AG09319 (cell line): ENCODE results near the gene ASB6.

ENCODE experiments used
- DNase-seq: peaks from one replicate; pipeline ENCODE4 v3.0.0-alpha.2; 2010; ENCODE audit warnings: low read depth; ENCODE audit errors: extremely low read depth
- TF ChIP-seq, protein P1 (sequence below): IDR thresholded peaks from 2 replicates; pipeline ENCODE4 v1.5.1; 2011; ENCODE audit warnings: low read depth, mild to moderate bottlenecking, inconsistent platforms, low read length, moderate library complexity

ASB6 gene

GRCh38 chr9:129606161-129607026 is 35.6 kb downstream of the ASB6 start:
- DNase-seq, result no peak
- TF ChIP-seq, protein P1, sequence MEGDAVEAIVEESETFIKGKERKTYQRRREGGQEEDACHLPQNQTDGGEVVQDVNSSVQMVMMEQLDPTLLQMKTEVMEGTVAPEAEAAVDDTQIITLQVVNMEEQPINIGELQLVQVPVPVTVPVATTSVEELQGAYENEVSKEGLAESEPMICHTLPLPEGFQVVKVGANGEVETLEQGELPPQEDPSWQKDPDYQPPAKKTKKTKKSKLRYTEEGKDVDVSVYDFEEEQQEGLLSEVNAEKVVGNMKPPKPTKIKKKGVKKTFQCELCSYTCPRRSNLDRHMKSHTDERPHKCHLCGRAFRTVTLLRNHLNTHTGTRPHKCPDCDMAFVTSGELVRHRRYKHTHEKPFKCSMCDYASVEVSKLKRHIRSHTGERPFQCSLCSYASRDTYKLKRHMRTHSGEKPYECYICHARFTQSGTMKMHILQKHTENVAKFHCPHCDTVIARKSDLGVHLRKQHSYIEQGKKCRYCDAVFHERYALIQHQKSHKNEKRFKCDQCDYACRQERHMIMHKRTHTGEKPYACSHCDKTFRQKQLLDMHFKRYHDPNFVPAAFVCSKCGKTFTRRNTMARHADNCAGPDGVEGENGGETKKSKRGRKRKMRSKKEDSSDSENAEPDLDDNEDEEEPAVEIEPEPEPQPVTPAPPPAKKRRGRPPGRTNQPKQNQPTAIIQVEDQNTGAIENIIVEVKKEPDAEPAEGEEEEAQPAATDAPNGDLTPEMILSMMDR, result no peak

DNA sequence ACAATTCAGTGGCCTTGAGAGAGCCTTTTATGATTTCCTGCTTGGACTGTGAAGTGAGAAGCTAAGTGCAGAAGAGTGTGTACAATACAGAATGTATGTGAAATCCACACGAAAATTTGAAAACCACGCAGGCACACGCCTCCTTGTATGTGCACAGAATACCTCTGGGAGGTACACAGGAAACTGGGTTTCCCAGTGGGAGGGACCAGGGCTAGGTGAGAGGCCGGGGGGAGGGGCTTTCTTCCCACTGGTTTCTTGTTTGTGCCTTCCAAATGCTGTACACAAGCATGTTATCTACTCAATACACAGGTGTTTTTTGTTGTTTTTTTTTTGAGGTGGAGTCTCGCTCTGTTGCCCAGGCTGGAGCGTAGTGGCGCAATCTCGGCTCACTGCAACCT is 37.2 kb downstream of the ASB6 start:
- no peak for DNase-seq
- TF ChIP-seq, protein P1, result no peak

DNA sequence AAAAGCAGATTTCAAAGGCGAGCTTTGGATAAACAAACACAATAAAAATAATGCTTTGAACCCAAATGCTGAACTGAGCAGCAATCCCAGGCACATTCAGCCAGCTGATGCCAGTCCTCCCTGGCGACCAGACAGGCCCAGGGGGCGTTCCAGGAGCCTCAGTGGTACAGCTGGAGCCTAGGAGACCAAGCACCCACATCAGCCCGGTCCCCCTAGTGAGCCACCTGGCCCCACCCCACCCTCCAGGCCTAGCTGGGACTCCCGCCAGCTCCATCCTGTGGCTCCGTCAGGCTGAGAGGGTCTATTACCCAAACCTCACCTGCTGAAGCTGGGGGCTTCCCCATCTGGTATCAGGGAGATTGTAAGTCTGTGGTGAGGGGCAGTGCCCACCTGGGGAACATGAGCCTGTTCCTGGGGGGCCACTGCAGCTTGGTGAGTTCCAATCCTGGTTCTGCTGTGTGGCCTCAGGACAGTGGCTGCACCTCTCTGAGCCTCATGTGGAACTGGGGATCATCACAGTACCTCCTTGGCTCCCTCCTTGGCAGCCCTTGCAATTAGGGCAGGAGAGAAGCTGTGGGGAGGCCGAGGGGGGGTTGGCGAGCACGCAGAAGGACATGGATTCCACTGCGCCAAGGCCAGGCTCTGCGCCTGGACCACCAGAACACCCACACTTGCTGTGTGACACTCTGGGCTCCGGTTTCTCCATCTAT is 37.7 kb downstream of the ASB6 start:
- TF ChIP-seq, protein P1, result no peak
- DNase-seq, result no peak

- TF ChIP-seq, protein P1, result no peak
Measured at GRCh38 chr9:129602598-129603415, 39.1 kb downstream of the ASB6 start.

DNA sequence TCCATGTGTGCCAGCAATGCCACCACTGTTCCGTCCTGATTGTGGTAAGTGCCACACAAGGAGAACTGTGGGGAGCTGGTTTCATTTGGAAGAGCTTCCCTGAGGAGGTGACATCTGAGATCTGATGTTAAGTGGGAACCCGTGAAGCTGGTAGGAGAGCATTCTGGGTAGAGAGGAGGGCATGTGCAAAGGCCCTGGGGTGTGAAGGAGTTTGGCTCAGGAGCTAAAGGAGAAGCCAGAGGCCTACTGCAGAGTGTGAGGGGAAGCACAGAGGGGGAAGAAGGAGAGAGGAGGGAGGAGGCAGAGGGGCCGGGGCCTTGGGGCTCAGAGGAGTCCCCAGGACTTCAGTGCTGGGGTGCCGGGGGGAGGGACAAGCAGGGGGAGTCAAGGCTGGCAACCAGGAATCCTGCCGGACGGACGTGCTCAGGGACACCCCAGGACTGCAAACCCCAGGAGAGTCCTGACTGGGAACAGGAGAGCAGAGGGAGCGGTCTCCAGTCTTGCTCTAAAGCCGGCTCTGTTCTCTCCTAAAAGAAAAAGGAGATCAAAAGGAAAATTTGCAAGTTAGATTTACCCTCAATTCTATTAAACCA is 40.8 kb downstream of the ASB6 start:
- no peak for DNase-seq

More at GRCh38 chr9:129602598-129603415, 39.1 kb downstream of the ASB6 start:
- no peak for DNase-seq

GRCh38 chr9:129598089-129598596 is 43.8 kb downstream of the ASB6 start:
- TF ChIP-seq, protein P1, result no peak
- no peak for DNase-seq

More for the DNA sequence above, 40.8 kb downstream of the ASB6 start:
- TF ChIP-seq, protein P1, result no peak
